Mammary epithelial cell (primary cell): Measurements from ENCODE around the gene MEIS1.

ENCODE experiments used
- CTCF ChIP-seq, 2 donors: IDR thresholded peaks in 1 of 2; conservative IDR thresholded peaks in 1 of 2; 2 replicates each; pipeline ENCODE4 v1.5.1; 2011 to 2012; ENCODE audit warnings: inconsistent platforms in 2 of 2, low read length in 2 of 2, mild to moderate bottlenecking in 2 of 2, control low read depth in 1 of 2, low read depth in 1 of 2; ENCODE audit not compliant: insufficient read depth in 1 of 2; ENCODE audit errors: extremely low read depth in 1 of 2
- EZH2 ChIP-seq: IDR thresholded peaks from 2 replicates; pipeline ENCODE4 v1.6.1; 2012; ENCODE audit warnings: low read length, inconsistent platforms, borderline replicate concordance

- TF ChIP-seq EZH2 (no peak), CTCF (conservative IDR thresholded peaks at IDR 0.05 in 1 of 2, IDR thresholded peaks at IDR 0.05 in 1 of 2; ENCODE audit: extremely low read depth in 1 of 2, insufficient read depth in 1 of 2, low read depth in 1 of 2, low read length in 2 of 2) (no peak)
Observed at GRCh38 chr2:66464930-66465637, 30.2 kb downstream of the MEIS1 start.
